Measurements from ENCODE around the gene ARNT2.

ARNT2 gene

DNA sequence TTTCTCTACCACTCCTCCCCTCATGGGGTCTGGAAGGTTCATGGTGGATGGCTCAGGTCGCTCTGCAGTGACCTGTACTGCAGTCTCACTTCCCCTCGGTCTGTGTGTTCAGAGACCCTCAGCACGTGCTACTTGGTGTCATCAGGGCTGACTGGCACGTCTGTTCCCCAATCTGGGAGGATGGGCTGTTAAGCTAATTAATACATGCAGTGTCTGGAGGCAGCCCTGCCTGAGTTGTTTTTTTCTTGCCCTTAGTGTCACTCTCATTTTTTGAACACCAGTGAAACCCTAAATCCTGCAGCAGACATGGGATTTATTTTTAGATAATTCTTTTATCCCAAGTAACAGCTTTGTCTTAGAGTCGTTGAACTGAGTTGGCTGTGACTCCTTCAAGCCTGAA is 64.6 kb downstream of the ARNT2 start:
- no peak for DNase-seq

DNA sequence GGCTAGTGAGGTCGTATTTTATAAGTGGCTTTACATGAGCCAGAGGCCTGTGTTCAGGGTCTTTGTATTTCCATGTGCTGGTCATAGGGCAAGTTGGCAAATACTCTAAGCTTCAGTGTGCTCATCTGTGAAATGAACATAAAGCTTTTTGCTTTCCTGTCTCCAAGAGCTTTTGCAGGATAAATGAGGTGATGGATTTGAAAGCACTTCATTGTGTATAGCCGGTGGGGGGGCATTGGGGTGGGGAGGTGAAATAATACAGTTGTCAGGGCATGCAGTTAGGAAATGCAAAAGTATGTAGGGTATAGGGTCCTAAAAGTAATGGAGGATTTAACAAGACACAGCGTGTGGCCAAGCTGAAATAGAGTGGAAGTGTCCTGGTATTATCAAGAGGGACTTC is 67.7 kb downstream of the ARNT2 start:
- no peak for DNase-seq

DNA sequence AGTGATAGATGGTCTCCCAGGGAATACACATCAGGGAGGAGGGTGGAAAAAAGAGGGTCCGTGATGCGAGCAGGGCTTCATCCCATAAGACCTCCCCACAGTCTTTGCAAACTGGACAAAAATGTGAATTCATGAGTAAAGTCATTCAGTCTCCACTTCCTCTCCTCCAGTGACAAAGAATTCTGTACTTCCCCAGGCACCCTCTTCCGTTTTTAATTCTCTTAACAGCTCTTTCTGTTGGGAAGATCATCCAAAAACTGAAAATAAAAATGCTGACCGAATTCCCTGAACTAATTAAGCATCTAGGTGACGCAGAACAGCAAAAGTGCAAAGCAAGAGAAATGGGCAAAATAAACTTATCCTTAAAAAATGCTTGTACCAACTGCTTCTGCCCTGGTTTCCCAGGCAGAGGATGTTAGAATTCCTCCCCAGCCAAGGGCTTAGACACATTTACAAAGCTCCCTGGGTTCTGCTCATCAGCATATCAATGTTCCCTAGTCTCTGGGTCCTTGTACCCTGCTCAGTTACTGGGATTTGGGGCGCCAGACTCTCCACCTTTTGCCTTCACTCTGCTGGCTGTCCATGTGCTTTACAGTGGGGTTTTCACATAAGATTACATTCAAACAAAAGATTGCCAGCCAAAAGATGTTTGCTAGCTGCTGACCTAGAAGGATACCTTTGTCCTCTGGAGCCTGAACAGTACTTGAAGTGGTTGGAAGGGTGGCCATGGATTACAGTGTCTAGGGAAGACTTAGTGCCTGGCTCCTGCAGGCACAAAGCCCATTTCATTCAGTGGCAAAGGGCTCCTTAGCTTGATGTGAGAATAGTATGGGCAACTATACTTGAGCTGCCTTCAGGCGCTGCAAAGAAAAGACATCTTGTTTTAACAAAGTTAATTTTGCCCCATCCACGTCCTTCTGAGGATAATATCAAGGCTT is 69.4 kb downstream of the ARNT2 start:
- no peak for DNase-seq

DNA sequence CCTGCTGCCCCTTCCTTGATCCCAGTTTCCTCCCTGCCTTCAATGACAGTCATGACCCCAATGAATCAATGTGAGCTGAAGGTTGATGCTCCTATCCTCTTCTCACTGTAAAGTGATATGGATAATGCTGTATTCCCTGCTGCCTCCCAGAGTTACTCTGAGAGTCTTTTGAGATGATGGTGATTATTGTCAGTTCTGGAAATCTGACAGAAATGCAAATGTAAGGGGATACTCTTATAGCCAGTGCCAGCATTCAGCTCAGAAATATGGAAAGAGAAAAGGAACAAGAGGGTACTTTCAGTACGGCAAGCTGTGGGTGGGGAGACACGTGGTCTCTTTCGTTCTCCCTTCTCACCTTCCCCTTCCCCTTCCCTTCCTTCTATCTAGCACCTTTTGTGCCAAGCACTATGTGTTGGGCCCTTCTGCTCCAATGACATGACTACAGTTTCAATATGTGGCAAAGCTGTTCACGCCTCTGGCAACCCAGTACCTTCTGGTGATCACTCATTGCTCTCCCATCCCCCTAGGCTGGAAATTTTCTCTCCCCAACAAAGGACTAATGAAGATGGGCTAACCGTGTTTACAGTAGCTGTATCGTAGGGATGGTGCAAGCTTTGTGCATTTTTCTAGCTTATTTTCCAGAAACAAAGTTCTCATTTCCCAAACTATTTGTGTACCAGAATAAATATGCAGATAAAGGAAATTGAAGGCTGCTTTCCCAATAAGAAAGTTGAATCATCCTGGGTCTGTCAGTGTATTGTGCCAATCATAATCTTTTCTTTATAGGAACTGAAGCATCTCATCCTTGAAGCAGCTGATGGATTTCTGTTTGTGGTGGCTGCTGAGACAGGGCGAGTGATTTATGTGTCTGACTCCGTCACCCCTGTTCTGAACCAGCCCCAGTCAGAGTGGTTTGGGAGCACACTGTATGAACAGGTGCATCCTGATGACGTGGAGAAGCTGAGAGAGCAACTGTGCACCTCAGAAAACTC is 70.3 kb downstream of the ARNT2 start:
- DNase-seq, result no peak

DNA sequence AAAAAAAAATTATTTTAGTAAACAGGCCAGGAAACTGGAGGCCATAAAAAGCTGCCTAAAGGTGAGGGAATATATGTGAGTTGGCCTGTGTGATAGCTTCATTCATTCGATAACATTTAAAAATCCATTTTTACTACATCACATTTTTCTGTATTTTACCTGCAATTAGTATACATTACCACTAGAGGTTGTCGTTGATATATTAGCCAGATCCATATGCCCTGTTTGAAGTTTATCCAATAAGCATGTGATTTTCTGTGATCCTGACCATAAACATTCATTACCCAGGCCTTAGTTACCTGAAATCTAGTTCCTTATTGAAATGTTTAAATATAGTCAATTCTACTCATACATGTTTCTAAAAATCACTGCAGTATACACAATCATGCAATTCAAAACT is 71.4 kb downstream of the ARNT2 start:
- no peak for DNase-seq

DNA sequence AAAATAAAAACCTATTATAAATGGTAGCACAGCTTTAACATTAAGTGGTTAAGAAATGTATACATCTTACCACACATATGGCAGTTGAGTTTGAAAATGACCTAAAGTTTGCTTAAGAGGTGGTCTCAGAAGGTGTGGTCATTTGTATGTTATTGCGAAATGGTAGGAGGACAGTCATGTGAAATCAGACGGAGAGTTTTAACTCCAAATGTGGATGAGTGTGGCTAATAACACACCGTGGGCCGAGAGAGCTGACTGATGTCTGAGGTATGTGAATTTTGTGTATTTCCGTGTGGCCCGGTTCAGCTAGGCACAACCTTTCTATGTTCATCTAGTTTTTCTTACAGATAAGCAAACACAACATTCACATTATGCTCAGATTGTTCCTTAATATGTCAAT is 71.9 kb downstream of the ARNT2 start:
- DNase-seq, result no peak

DNA sequence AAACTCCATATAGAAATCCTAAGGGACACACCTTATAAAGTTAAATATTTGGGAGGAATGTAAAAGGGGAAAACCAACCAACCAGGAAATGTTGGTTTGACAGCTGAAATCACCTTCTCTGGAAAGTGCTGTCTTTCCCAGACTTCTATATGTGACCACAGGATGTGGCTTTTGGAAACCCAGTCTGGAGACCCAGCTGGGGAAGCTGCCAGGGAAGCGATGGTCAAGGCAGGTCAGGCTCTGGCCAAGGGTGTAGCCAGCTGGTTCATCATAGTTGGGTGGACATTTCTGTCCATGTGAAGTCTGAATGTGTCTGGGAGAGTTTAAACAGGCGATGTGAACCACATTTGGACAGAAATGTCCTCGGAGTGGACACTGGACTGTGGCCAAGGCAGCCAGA is 73.9 kb downstream of the ARNT2 start:
- no peak for DNase-seq

DNA sequence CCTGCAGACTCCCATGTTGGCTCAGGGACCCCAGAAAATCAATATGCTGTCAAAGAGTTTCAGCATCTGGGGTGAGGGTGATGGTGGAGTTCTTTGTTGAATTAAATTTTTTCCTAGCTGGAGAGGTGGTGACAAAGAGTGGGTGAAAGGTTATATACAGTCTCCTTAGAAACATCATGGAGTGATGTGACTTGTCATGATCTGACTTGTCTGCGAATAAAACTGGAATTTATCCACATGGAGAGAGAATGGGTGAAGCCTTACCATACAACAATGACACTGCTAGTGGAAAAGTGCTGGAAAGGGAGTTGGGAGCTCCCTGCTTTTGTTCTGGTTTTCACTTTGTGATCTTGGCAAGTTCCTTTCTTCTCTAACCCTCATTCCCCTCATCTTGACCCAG is 75.0 kb downstream of the ARNT2 start:
- DNase-seq, result no peak

DNA sequence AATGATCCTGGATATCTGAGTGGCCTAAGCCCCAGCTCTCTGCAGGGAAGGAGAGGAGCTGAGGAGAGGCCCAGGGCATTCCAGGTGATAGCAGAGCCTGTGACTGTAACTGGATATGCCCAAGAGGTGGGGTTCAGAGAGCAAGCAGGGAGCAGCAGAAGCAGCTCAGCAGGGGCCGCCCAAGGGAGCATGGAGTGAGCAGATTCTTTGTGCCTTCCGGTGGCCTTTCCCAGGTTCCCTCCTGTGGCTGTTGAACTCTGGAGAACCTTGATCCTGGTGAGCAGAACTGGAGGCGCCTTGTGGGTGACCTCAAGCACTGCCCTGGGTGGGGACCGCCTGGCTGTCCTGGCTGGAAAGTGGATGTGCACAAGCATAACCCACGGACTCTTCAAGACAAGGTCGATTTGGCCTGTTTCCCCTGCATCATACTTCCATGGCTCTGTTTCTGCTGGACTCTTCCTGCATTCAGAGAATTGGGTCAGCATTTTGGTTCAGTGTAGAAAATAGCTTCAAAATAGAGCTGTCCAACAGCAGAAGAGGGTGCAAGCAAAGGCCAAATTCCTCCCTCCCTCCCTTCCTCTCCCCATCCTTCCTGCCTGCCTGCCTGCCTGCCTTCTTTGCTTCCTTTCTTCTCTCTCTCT is 76.1 kb downstream of the ARNT2 start:
- no peak for DNase-seq

DNA sequence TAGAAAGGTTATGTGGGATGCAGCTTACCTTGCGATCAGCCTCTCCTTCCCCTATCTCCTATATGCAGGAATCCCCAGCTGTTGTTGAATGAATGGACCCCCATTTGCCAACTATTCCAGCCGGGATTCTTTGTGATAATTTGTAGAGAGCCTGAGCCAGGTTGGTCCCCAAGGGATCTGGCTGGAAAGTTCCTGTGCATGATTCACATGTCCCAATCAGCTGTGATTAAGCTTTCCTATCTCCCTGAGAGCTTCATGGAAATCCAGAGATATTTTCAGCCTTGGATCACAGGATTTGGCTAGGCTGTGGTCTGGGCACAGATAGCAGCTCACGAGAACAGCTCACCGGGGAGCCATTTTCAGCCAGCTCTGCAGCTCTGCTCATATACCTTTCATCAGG is 76.7 kb downstream of the ARNT2 start:
- DNase-seq, result no peak

DNA sequence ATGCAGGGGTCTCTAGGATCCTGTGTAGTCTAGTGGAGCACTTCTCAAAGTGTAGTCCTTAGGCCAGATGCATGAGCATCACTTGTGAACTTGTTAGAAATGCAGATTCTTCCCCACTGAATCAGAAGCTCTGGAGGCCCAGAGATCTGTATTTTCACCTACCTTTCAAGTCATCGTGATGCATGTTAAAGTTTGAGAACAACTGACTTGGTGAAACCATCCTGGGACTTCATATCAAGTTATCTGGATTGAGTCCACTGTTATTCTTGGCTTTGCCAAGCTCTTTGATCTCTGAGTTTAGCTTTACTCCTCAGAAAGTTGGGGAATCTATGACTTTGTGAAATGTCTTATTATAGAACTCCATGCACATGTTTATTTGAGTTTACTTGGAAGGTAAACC is 78.5 kb downstream of the ARNT2 start:
- DNase-seq, result no peak

DNA sequence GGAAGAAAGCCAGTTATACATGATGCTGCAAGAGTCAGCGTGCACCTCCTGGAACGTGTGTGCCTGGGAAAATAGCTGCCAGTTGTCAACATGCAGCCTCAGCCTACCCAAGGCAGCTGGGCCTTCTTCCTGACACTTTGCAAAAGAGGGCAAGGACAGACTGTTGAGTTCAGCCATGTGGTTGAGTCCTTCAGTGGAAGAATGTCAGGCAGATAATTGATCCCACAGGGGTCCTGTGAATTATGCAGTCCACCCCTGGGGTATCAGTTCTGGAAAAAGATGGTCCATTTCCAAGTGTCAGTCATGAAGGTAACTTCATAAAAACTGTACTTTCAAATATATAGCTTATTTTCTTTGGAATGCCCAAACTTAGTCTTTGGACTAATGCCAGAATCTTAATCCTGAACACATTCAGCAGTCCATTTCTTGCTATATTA is 79.6 kb downstream of the ARNT2 start:
- no peak for DNase-seq

DNA sequence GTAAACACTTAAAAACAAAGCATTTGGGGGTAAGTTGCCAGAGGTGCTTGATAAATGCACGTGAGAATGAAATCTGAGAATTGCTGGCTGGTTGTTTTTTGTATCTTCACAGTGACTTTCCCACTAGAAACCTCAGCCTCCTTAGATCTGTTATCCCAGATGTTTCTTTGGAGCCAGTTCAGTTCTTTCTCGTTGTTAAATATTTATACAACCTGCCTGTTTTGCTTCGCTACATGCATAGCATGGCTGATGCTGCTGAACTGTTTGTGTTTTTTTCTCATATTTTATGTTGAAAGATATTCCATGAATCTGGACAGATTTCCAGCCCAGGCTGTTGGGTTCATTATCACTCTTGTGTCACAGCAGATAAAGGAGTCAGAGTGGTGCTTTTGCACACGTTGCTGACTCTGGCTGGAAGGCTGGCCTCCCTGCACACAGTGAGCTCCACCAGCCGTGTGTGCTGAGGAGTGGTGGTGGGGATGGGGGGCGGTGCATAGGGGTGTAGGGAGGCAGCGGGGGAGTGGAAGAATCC is 80.2 kb downstream of the ARNT2 start:
- no peak for DNase-seq

DNA sequence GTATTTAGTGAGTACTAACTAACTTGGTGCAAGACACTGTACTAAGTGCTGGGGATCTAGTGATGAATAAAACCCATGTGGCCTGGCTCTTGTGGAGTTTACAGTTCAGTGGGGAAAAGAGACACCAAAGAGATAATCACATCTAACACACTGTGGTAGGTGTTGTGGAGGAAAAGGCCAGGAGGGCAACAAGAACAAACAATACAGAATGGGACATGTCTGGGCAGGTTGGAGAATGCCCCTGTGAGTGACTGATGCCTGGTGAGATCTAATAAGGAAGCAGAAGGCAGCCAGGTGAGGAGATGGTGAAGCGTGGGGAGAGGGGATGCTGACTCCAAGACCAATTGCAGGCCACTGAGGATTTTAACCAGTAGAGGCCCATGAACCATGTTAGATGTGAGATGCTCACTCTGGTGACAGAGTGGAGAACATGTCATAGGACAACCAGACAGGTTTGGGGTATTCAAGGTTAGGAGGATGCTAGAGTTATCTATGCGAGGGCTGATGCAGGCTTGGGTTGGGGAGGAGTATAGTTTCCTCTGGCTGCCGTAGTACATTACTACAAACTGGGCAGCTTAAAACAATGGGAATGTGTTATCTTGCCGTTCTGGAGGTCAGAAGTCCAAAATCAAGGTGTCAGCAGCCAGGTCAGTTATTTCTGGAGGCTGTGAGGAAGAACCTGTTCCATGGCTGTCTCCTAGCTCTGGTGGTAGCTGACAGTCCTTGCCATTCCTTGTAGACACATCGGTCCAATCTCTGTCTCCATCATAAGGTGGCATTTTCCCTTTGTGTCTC is 81.4 kb downstream of the ARNT2 start:
- no peak for DNase-seq

DNA sequence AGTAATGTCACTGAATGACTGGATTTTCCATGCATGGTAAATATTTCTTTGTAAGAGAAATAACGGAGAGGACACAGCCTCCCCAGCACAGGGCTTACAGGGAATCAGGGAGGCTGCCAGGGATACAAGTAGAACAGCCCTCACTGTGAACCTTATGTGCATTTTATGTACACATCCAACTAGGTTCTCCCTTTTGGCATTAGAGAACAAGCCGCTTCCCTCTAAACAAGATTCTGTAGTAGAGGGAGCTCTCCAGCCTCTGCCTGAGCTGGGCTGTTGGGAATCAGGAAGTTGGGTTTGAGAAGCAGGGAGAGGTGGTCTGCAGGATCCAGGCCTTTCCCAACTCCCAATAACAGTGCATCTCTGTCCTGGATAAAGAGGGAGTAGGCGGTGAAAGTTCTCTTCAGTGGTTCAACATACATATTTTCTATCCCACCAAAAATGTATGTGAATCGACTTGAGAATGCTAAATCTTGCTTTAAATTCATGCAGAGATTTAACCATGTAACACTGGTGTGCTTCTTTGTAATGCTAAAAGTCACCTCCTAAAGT is 83.7 kb downstream of the ARNT2 start:
- no peak for DNase-seq

DNA sequence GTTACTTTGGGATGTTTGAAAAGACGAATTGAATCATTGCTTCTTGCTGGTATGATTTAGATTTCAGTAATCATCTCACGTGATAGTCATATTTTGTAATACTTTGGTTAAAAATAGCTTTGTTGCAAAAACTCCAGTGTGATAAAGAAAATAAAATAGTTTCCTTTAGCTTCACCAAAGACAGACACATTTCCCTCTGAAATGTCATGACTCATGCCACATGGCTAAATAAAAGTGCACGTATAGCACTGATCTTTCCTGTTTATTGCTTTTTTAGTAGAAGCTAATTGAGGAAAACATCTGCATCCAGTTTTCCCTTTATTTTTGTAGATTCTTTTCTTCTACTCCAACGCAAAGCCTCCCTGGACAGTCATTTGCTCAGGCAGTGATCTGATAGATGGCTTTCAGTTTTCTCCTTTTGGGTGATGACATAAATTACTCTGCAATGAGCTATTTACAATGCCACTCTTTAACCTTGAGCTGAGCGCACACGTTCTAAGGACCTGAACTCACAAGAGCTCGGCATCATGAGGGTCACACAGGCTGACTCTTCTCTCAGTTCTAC is 84.9 kb downstream of the ARNT2 start:
- DNase-seq, result no peak

DNA sequence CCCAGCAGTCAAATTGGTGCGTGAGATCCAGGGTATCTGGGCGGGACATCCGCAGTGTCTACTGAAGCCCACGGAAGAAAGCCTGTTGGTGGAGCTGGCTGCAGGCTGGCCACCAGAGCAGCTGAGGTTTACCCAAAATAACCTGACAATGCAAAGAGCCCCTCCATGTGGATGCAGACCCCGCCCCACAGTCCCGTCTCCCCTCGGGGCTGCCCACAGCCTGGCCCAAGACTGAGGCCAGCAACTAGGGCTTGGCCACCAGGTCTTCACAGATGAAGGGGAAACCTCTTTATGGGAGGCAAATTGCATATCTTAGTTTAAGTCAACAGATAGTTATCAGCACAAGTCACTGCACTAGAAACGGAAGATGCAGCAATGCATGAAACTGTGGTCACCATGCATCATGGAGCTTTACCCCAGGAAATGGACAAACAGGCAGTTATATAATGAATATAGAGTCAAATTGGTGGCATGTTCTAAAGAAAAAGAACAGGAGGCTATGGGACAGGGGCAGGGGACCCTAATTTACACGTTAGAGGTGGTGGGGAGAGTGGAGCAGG is 86.3 kb downstream of the ARNT2 start:
- no peak for DNase-seq

DNA sequence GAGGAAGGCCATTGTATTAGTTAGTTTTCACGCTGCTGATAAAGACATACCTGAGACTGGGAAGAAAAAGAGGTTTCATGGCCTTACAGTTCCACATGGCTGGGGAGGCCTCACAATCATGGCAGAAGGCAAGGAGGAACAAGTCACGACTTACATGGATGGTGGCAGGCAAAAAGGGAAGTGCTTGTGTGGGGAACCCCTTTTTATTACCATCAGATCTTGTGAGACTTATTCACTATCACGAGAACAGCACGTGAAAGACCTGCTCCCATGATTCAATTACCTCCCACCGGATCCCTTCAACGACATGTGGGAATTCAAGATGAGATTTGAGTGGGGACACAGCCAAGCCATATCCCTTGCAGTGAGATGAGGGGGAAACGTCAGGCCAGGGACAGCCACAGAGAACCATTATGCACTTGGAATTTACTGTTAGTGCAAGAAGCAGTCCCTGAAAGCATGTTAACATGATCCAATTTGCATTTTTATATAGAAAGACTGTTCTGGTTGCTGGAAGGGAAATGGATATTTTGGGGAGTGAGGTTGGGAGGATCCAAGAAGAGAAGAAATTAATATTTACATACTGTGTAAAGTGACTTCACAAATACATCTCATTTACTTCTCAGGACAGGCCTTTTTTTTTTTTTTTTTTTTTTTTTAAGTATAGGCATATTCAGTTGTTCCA is 87.1 kb downstream of the ARNT2 start:
- no peak for DNase-seq

DNA sequence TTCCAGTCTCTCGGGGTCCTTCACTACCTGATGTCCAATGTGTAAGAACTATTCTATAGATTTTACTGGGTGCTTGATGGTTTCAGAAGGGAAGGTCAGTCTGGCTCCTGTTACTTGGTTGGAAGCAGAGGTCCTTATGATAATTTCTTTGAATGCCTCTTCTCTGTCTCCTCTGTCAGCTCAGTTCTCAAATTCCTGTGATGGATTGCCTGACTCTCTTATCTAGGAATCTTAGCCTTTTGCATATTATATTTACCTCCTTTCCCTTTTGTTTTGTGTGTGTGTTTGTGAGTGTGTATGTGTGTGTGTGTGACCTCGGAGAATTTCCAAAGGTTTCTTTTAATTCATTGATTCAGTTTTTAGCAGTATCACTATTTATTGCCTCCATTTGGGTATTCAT is 88.2 kb downstream of the ARNT2 start:
- no peak for DNase-seq

DNA sequence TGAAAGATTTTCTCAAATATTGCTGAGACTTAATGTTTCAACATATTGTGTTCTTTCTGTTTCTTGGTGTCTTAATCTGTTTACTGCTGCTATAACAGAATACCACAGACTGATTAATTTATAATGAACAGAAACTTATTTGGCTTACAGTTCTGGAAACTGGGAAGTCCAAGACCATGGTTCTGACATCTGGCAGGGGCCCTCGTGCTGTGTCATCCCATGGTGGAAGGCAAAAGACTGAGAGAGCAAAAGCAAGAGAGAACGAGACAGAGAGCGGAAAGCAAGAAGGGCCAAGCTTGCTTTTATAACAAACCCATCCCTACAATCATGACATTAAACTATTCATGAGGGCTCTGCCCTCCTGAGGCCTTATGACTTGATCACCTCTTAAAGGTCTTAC is 88.7 kb downstream of the ARNT2 start:
- no peak for DNase-seq

Data from stimulated activated CD4-positive, alpha-beta T cell treated with anti-CD3 and anti-CD28 coated beads, Interleukin-4, amount 100 ng/mL, for 4 hours (primary cell).